ENCODE data around the gene AACS.

AACS gene

DNA sequence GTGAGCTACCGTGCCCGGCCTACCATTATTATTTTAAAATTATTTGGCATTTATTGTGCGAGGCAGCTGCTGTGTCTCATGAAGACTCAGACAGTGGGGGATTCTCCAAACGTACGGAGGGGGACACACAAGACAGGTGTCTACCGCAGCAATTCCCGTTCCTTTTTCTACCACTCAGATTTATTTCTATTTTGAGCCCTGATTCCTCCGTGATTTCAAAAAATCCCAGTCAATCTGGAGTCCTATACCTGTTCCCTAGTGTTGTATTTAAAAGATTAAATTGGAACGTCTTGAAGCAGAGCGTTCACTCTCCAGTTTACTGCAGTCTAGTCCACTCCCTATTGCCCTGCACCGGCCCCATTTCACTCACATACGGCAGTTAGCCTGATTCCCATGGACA is 97.9 kb downstream of the AACS start:
- no peaks in the 10 kb centered on the region for H3F3A ChIP-seq (ENCODE audit: insufficient read depth, low read length)

DNA sequence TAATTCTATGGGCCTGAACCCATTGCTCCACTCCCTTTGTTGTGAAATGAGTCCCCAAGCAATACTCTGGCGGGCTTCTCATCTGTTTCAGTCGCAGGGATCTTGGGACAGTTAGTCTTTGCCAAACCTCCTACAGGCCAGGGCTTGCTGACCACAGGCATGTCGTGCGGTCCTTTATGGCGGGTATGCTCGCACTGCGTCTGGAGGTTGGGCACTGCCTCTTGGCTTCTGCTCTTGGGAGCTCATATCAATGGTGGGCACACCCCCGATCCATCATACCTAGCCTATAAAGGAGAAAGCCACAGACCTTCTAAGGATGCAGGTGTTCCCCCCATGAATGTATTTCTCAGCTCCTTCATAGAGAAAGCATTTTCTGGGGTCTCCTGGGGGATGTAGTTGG is 99.3 kb downstream of the AACS start:
- no peak for DNase-seq
- Histone ChIP-seq H3K9me2 (replicated peaks; ENCODE audit: insufficient read depth, low read length) (no peaks in the 10 kb centered on the region), H3F3A (ENCODE audit: insufficient read depth, low read length) (no peaks in the 10 kb centered on the region), H4K20me1 (ENCODE audit: insufficient read depth, low read length) (no peaks in the 10 kb centered on the region), H3K4me1 (ENCODE audit: low read length) (no peaks in the 10 kb centered on the region), H3K9ac (ENCODE audit: low read length) (no peak overlapping the region), H3K9me3 (replicated peaks; ENCODE audit: insufficient read depth, low read length) (no peaks in the 10 kb centered on the region), H3K4me3 (ENCODE audit: low read length) (no peak overlapping the region), H2AFZ (ENCODE audit: low read length) (no peak overlapping the region), H3K79me2 (ENCODE audit: low read length) (no peaks in the 10 kb centered on the region), H3K36me3 (replicated peaks; ENCODE audit: insufficient read depth, low read length) (no peaks in the 10 kb centered on the region), H3K27me3 (replicated peaks; ENCODE audit: insufficient read depth, low read length) (no peaks in the 10 kb centered on the region), H3K27ac (ENCODE audit: low read length) (no peak overlapping the region), H3K4me2 (ENCODE audit: low read depth, low read length) (no peak overlapping the region)
- TF ChIP-seq EZH2 (optimal IDR thresholded peaks at IDR 0.05; ENCODE audit: low read depth, low read length) (no peak), EZH2phosphoT487 (IDR thresholded peaks at IDR 0.05; ENCODE audit: low read length) (no peak)
- TF ChIP-seq, protein P1, sequence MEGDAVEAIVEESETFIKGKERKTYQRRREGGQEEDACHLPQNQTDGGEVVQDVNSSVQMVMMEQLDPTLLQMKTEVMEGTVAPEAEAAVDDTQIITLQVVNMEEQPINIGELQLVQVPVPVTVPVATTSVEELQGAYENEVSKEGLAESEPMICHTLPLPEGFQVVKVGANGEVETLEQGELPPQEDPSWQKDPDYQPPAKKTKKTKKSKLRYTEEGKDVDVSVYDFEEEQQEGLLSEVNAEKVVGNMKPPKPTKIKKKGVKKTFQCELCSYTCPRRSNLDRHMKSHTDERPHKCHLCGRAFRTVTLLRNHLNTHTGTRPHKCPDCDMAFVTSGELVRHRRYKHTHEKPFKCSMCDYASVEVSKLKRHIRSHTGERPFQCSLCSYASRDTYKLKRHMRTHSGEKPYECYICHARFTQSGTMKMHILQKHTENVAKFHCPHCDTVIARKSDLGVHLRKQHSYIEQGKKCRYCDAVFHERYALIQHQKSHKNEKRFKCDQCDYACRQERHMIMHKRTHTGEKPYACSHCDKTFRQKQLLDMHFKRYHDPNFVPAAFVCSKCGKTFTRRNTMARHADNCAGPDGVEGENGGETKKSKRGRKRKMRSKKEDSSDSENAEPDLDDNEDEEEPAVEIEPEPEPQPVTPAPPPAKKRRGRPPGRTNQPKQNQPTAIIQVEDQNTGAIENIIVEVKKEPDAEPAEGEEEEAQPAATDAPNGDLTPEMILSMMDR (IDR thresholded peaks at IDR 0.05; ENCODE audit: low read length): no peak

More for the DNA sequence above, 97.9 kb downstream of the AACS start:
- Histone ChIP-seq H2AFZ (ENCODE audit: low read length) (no peak overlapping the region), H3K79me2 (ENCODE audit: low read length) (no peaks in the 10 kb centered on the region), H3K4me3 (ENCODE audit: low read length) (no peak overlapping the region), H3K27me3 (replicated peaks; ENCODE audit: insufficient read depth, low read length) (no peaks in the 10 kb centered on the region), H4K20me1 (ENCODE audit: insufficient read depth, low read length) (no peaks in the 10 kb centered on the region), H3K4me1 (ENCODE audit: low read length) (no peaks in the 10 kb centered on the region), H3K4me2 (ENCODE audit: low read depth, low read length) (no peak overlapping the region), H3K27ac (ENCODE audit: low read length) (no peak overlapping the region), H3K9me3 (replicated peaks; ENCODE audit: insufficient read depth, low read length) (no peaks in the 10 kb centered on the region), H3K9me2 (replicated peaks; ENCODE audit: insufficient read depth, low read length) (no peaks in the 10 kb centered on the region), H3K9ac (ENCODE audit: low read length) (no peak overlapping the region), H3K36me3 (replicated peaks; ENCODE audit: insufficient read depth, low read length) (no peaks in the 10 kb centered on the region)
- no peak for DNase-seq
- TF ChIP-seq, protein P1 (IDR thresholded peaks at IDR 0.05; ENCODE audit: low read length): no peak
- TF ChIP-seq EZH2 (optimal IDR thresholded peaks at IDR 0.05; ENCODE audit: low read depth, low read length) (no peak), EZH2phosphoT487 (IDR thresholded peaks at IDR 0.05; ENCODE audit: low read length) (no peak)

DNA sequence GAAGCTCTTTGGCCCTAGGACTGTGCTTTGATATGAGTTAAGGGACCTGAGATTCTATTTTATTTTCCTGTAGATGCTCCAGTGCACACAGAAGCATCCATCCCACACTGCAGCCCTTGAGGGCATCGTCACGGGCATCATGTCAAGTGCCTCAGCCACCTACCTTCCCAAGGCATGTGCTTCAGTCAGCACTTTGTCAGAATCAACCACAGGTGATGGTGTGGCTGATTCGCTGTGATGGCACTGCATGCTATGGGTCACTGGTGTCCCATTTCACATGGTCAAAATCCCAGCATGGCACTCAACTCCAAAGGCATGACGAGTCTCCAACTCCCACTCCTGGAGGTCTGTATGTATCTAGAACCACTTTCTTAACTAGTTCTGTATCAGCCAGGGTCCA is 100.8 kb downstream of the AACS start:
- Histone ChIP-seq H3K36me3 (replicated peaks; ENCODE audit: insufficient read depth, low read length) (no peaks in the 10 kb centered on the region), H3K27me3 (replicated peaks; ENCODE audit: insufficient read depth, low read length) (no peaks in the 10 kb centered on the region), H3K9ac (ENCODE audit: low read length) (no peak overlapping the region), H3K4me2 (ENCODE audit: low read depth, low read length) (no peak overlapping the region), H3K9me2 (replicated peaks; ENCODE audit: insufficient read depth, low read length) (no peaks in the 10 kb centered on the region), H4K20me1 (ENCODE audit: insufficient read depth, low read length) (no peaks in the 10 kb centered on the region), H3K4me3 (ENCODE audit: low read length) (no peak overlapping the region), H3F3A (ENCODE audit: insufficient read depth, low read length) (no peaks in the 10 kb centered on the region), H3K4me1 (ENCODE audit: low read length) (no peaks in the 10 kb centered on the region), H2AFZ (ENCODE audit: low read length) (no peak overlapping the region), H3K9me3 (replicated peaks; ENCODE audit: insufficient read depth, low read length) (no peaks in the 10 kb centered on the region), H3K27ac (ENCODE audit: low read length) (no peak overlapping the region), H3K79me2 (ENCODE audit: low read length) (no peaks in the 10 kb centered on the region)
- TF ChIP-seq EZH2 (optimal IDR thresholded peaks at IDR 0.05; ENCODE audit: low read depth, low read length) (no peak), EZH2phosphoT487 (IDR thresholded peaks at IDR 0.05; ENCODE audit: low read length) (no peak)
- TF ChIP-seq, protein P1 (IDR thresholded peaks at IDR 0.05; ENCODE audit: low read length): no peak
- DNase-seq: no peak

Data from MM.1S (cell line).